ENCODE data around the gene GIGYF2.

DNA sequence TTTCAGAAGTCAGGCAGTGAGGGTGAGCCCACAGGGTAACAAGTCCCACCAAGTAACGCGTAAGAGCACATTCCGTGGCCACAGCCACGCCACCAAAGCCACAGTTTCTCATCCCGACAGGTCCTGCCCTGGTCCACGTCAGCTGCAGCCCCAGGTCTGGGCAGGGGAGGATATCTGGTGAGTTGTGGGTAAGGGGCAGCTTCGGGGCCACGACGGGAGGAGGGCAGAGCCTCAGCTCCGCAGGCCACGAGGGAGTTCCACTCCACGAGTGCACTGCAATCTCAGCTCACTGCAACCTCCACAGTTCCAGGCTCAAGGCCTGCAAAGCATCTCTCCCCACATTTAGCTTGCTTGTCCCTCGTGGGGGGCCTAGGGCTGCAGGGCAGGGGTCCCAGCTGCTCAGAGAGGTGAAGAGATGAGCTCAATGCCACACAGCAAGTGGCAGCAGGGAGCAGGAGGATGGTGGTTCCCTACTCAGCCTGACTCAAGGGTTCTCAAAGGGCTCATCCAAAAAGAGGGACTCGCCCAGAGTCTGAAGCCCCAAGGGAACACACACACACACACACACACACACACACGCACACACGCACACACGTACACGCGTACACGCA is 185.5 kb downstream of the GIGYF2 start:
- TF ChIP-seq, protein P1, sequence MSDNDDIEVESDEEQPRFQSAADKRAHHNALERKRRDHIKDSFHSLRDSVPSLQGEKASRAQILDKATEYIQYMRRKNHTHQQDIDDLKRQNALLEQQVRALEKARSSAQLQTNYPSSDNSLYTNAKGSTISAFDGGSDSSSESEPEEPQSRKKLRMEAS (IDR thresholded peaks at IDR 0.05), result no peak
- TF ChIP-seq TCF12 (IDR thresholded peaks at IDR 0.05; ENCODE audit: low read depth) (no peak), CEBPB (IDR thresholded peaks at IDR 0.05) (no peak), RAD21 (IDR thresholded peaks at IDR 0.05; ENCODE audit: low read depth) (no peak), TAF1 (IDR thresholded peaks at IDR 0.05; ENCODE audit: low read depth) (no peak), EP300 (IDR thresholded peaks at IDR 0.05; ENCODE audit: borderline replicate concordance) (no peak), YY1 (IDR thresholded peaks at IDR 0.05; ENCODE audit: low read depth) (no peak), FOXM1 (IDR thresholded peaks at IDR 0.05; ENCODE audit: borderline replicate concordance, low read depth) (no peak)
- TF ChIP-seq, protein P2, sequence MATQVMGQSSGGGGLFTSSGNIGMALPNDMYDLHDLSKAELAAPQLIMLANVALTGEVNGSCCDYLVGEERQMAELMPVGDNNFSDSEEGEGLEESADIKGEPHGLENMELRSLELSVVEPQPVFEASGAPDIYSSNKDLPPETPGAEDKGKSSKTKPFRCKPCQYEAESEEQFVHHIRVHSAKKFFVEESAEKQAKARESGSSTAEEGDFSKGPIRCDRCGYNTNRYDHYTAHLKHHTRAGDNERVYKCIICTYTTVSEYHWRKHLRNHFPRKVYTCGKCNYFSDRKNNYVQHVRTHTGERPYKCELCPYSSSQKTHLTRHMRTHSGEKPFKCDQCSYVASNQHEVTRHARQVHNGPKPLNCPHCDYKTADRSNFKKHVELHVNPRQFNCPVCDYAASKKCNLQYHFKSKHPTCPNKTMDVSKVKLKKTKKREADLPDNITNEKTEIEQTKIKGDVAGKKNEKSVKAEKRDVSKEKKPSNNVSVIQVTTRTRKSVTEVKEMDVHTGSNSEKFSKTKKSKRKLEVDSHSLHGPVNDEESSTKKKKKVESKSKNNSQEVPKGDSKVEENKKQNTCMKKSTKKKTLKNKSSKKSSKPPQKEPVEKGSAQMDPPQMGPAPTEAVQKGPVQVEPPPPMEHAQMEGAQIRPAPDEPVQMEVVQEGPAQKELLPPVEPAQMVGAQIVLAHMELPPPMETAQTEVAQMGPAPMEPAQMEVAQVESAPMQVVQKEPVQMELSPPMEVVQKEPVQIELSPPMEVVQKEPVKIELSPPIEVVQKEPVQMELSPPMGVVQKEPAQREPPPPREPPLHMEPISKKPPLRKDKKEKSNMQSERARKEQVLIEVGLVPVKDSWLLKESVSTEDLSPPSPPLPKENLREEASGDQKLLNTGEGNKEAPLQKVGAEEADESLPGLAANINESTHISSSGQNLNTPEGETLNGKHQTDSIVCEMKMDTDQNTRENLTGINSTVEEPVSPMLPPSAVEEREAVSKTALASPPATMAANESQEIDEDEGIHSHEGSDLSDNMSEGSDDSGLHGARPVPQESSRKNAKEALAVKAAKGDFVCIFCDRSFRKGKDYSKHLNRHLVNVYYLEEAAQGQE (IDR thresholded peaks at IDR 0.05; ENCODE audit: low read depth), result no peak

Data from Ishikawa (cell line).